ENCODE measurements around the gene KIF26A.

KIF26A gene

GRCh38 chr14:104201496-104201895 is 63.1 kb downstream of the KIF26A start:
- no peak for TF ChIP-seq CTCF (conservative IDR thresholded peaks at IDR 0.05; ENCODE audit: low read depth, low read length)
- DNase-seq (ENCODE audit: low read depth): no peak
- no peak overlapping the region for H3K4me3 ChIP-seq (ENCODE audit: low read depth, low read length)

- TF ChIP-seq CTCF (conservative IDR thresholded peaks at IDR 0.05; ENCODE audit: low read depth, low read length): no peak
- no peak for DNase-seq (ENCODE audit: low read depth)
- H3K4me3 ChIP-seq (ENCODE audit: low read depth, low read length): no peak overlapping the region
Measured at GRCh38 chr14:104202259-104203070, 64.1 kb downstream of the KIF26A start.

- DNase-seq (ENCODE audit: low read depth): no peak
- no peak for TF ChIP-seq CTCF (conservative IDR thresholded peaks at IDR 0.05; ENCODE audit: low read depth, low read length)
- no peak overlapping the region for H3K4me3 ChIP-seq (ENCODE audit: low read depth, low read length)
Measured at GRCh38 chr14:104203071-104203425, 64.7 kb downstream of the KIF26A start.

- TF ChIP-seq CTCF (conservative IDR thresholded peaks at IDR 0.05; ENCODE audit: low read depth, low read length): no peak
- no peak for DNase-seq (ENCODE audit: low read depth)
- no peak overlapping the region for H3K4me3 ChIP-seq (ENCODE audit: low read depth, low read length)
Measured at GRCh38 chr14:104204660-104205149, 66.3 kb downstream of the KIF26A start.

GRCh38 chr14:104205781-104206180 is 67.4 kb downstream of the KIF26A start:
- DNase-seq (ENCODE audit: low read depth): no peak
- no peak for TF ChIP-seq CTCF (conservative IDR thresholded peaks at IDR 0.05; ENCODE audit: low read depth, low read length)
- H3K4me3 ChIP-seq (ENCODE audit: low read depth, low read length): no peak overlapping the region

GRCh38 chr14:104206281-104206904 is 68.0 kb downstream of the KIF26A start:
- no peak for TF ChIP-seq CTCF (conservative IDR thresholded peaks at IDR 0.05; ENCODE audit: low read depth, low read length)
- no peak overlapping the region for H3K4me3 ChIP-seq (ENCODE audit: low read depth, low read length)
- peak; percentile 35 for DNase-seq (ENCODE audit: low read depth)

Data from choroid plexus epithelial cell (primary cell).